ENCODE data around the gene SETBP1. TPM values are rescaled to one million over a fixed set of nuclear protein-coding genes. Genes with fewer than 3 reads are reported as not detected.

Gene SETBP1
- total RNA-seq, 1 experiment from 2014 or later: 0.05 TPM

- ChIA-PET RAD21 (ENCODE audit: low non-redundant PET in 1 of 2, low total read pairs in 2 of 2, uncharacterized antibody in 2 of 2, unreplicated experiment in 2 of 2) (no interaction called here), POLR2A (no interaction called here), CTCF (no interaction called here)
- no peak overlapping the region for H3K9ac ChIP-seq (ENCODE audit: low read length)
- no peak for ATAC-seq
- no peak overlapping the region for H3K4me3 ChIP-seq (replicated peaks in 1 of 2; ENCODE audit: low read depth in 1 of 2, low read length in 2 of 2)
- no peaks in the 10 kb centered on the region for H4K20me1 ChIP-seq (ENCODE audit: insufficient read depth)
- TF ChIP-seq CEBPB (IDR thresholded peaks at IDR 0.05; ENCODE audit: low read depth): no peak
- BruUV-seq (replicated peaks): no TSS peak
- intact Hi-C loops (cut with micrococcal nuclease): no loop called here
- no peak for DNase-seq (ENCODE audit: low read depth, low spot score)
- H3K36me3 ChIP-seq (ENCODE audit: control insufficient read depth in 1 of 2, insufficient read depth in 2 of 2, low read length in 2 of 2): no peaks in the 10 kb centered on the region
- H3K9me3 ChIP-seq (ENCODE audit: control insufficient read depth in 1 of 2, insufficient read depth in 1 of 2, low read depth in 1 of 2, low read length in 2 of 2): peaks cover 3 to 19% of the 10 kb centered on the region in 2 experiments; a peak in 2 of 4 replicates
- H2AFZ ChIP-seq (ENCODE audit: low read depth, low read length, poor library complexity, severe bottlenecking): no peak overlapping the region
- H3K27me3 ChIP-seq (ENCODE audit: insufficient read depth, low read length): no peaks in the 10 kb centered on the region
- no peaks in the 10 kb centered on the region for H3K4me1 ChIP-seq (ENCODE audit: control insufficient read depth in 1 of 2, insufficient read depth in 2 of 2, low read length in 2 of 2)
- no peak overlapping the region for H3K4me2 ChIP-seq (ENCODE audit: low read length)
- no peak overlapping the region for H3K27ac ChIP-seq (ENCODE audit: low read depth, low read length)
- H3K9me2 ChIP-seq (ENCODE audit: insufficient read depth): no peaks in the 10 kb centered on the region
- H3K79me2 ChIP-seq (ENCODE audit: insufficient read depth, low read length): no peaks in the 10 kb centered on the region
Observed at GRCh38 chr18:44911773-44912172, 231.1 kb downstream of the SETBP1 start.

GRCh38 chr18:44912740-44913478, 232.2 kb downstream of the SETBP1 start:
- no peak overlapping the region for H3K27ac ChIP-seq (ENCODE audit: low read depth, low read length)
- ATAC-seq (no peak), DNase-seq (ENCODE audit: low read depth, low spot score) (no peak)
- ChIA-PET POLR2A (no interaction called here), CTCF (no interaction called here), RAD21 (ENCODE audit: low non-redundant PET in 1 of 2, low total read pairs in 2 of 2, uncharacterized antibody in 2 of 2, unreplicated experiment in 2 of 2) (no interaction called here)
- no peak overlapping the region for H2AFZ ChIP-seq (ENCODE audit: low read depth, low read length, poor library complexity, severe bottlenecking)
- H3K9me3 ChIP-seq (ENCODE audit: control insufficient read depth in 1 of 2, insufficient read depth in 1 of 2, low read depth in 1 of 2, low read length in 2 of 2): peaks cover 3 to 19% of the 10 kb centered on the region in 2 experiments; a peak in 2 of 4 replicates
- no peak overlapping the region for H3K4me2 ChIP-seq (ENCODE audit: low read length)
- no peak overlapping the region for H3K4me3 ChIP-seq (replicated peaks in 1 of 2; ENCODE audit: low read depth in 1 of 2, low read length in 2 of 2)
- intact Hi-C loops (cut with micrococcal nuclease): no loop called here
- no peaks in the 10 kb centered on the region for H4K20me1 ChIP-seq (ENCODE audit: insufficient read depth)
- no peaks in the 10 kb centered on the region for H3K9me2 ChIP-seq (ENCODE audit: insufficient read depth)
- H3K27me3 ChIP-seq (ENCODE audit: insufficient read depth, low read length): no peaks in the 10 kb centered on the region
- no peak overlapping the region for H3K9ac ChIP-seq (ENCODE audit: low read length)
- H3K4me1 ChIP-seq (ENCODE audit: control insufficient read depth in 1 of 2, insufficient read depth in 2 of 2, low read length in 2 of 2): no peaks in the 10 kb centered on the region
- TF ChIP-seq CBX3 (IDR thresholded peaks at IDR 0.05; ENCODE audit: low read depth) (no peak), SIN3A (IDR thresholded peaks at IDR 0.05; ENCODE audit: low read depth) (no peak), REST (IDR thresholded peaks at IDR 0.05; ENCODE audit: low read depth) (no peak), RAD21 (IDR thresholded peaks at IDR 0.05; ENCODE audit: low read depth) (no peak), ATF3 (IDR thresholded peaks at IDR 0.05) (no peak), POLR2AphosphoS5 (IDR thresholded peaks at IDR 0.05; ENCODE audit: low read depth, low read length) (no peak), ELF1 (IDR thresholded peaks at IDR 0.05; ENCODE audit: borderline replicate concordance, low read depth) (no peak), ZBTB33 (IDR thresholded peaks at IDR 0.05; ENCODE audit: extremely low read depth, insufficient replicate concordance, low read length) (no peak), SP1 (IDR thresholded peaks at IDR 0.05; ENCODE audit: low read depth) (no peak), EGR1 (IDR thresholded peaks at IDR 0.05; ENCODE audit: low read depth) (no peak), EZH2phosphoT487 (IDR thresholded peaks at IDR 0.05; ENCODE audit: borderline replicate concordance) (no peak), ZNF274 (IDR thresholded peaks at IDR 0.05; ENCODE audit: low read depth, low read length) (no peak), EZH2 (IDR thresholded peaks at IDR 0.05) (no peak)
- BruUV-seq (replicated peaks): no TSS peak
- no peaks in the 10 kb centered on the region for H3K79me2 ChIP-seq (ENCODE audit: insufficient read depth, low read length)
- no peaks in the 10 kb centered on the region for H3K36me3 ChIP-seq (ENCODE audit: control insufficient read depth in 1 of 2, insufficient read depth in 2 of 2, low read length in 2 of 2)
